Muscle layer of duodenum (tissue), 2 donors: Measurements from ENCODE around the gene SHISA9.
"Not testable (repeated sequence)": the region's sequence is repeated elsewhere in the genome, so short reads cannot be mapped to it uniquely, and the experiment has no call there.

ENCODE experiments used
- H3K27ac ChIP-seq: one replicate; pipeline ENCODE4 v1.7.0; 2013; ENCODE audit warnings: mild to moderate bottlenecking, low read length
- H3K27me3 ChIP-seq: one replicate; pipeline ENCODE4 v1.7.0; 2013; ENCODE audit warnings: low read depth, mild to moderate bottlenecking, control low read depth, low read length
- H3K36me3 ChIP-seq, 2 donors: one replicate each; pipeline ENCODE4 v1.7.0; 2013; ENCODE audit warnings: low read length in 2 of 2, control low read depth in 1 of 2, mild to moderate bottlenecking in 1 of 2; ENCODE audit not compliant: insufficient read depth in 2 of 2, control insufficient read depth in 1 of 2
- H3K4me1 ChIP-seq, 2 donors: one replicate each; pipeline ENCODE4 v1.7.0; 2013; ENCODE audit warnings: low read length in 2 of 2, mild to moderate bottlenecking in 2 of 2, control low read depth in 1 of 2, moderate library complexity in 1 of 2; ENCODE audit not compliant: insufficient read depth in 2 of 2, control insufficient read depth in 1 of 2
- H3K4me3 ChIP-seq, 2 donors: one replicate each; pipeline ENCODE4 v1.7.0; 2013; ENCODE audit warnings: low read length in 2 of 2, low read depth in 1 of 2, mild to moderate bottlenecking in 1 of 2
- H3K9me3 ChIP-seq, 2 donors: one replicate each; pipeline ENCODE4 v1.7.0; 2013; ENCODE audit warnings: low read length in 2 of 2, control low read depth in 1 of 2, mild to moderate bottlenecking in 1 of 2; ENCODE audit not compliant: control insufficient read depth in 1 of 2
- donor health status: healthy.

Gene SHISA9

GRCh38 chr16:12920739-12921138 lies 19.3 kb downstream of the SHISA9 start:
- no peaks in the 10 kb centered on the region for H3K4me1 ChIP-seq
- no peak overlapping the region for H3K4me3 ChIP-seq
- no peaks in the 10 kb centered on the region for H3K27me3 ChIP-seq
- no peak overlapping the region for H3K27ac ChIP-seq
- no peaks in the 10 kb centered on the region for H3K36me3 ChIP-seq
- H3K9me3 ChIP-seq = no peaks in the 10 kb centered on the region

DNA sequence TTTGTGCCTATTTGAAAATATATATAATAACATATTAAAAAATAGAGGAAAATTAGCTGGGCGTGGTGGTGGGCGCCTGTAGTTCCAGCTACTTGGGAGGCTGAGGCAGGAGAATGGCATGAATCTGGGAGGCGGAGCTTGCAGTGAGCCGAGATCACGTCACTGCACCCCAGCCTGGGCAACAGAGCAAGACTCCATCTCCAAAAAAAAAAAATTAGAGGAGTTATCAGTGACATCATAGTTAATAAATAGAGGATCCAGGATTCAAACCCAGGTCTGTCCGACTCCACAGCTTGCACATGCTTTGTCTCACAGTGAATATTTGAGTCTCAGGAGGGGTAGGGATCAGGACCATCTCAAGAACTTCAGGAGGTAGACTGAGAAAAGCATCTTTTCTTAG lies 22.2 kb downstream of the SHISA9 start:
- H3K4me3 ChIP-seq, H3K27me3 ChIP-seq, H3K4me1 ChIP-seq, H3K9me3 ChIP-seq, H3K27ac ChIP-seq, H3K36me3 ChIP-seq: not testable (repeated sequence)

GRCh38 chr16:12925026-12925800 lies 23.8 kb downstream of the SHISA9 start:
- Histone ChIP-seq H3K27ac (no peak overlapping the region), H3K9me3 (no peaks in the 10 kb centered on the region), H3K4me3 (no peak overlapping the region), H3K4me1 (no peaks in the 10 kb centered on the region), H3K27me3 (no peaks in the 10 kb centered on the region), H3K36me3 (no peaks in the 10 kb centered on the region)

GRCh38 chr16:12927591-12927990 lies 26.2 kb downstream of the SHISA9 start:
- Histone ChIP-seq H3K27me3 (no peaks in the 10 kb centered on the region), H3K36me3 (no peaks in the 10 kb centered on the region), H3K4me1 (no peaks in the 10 kb centered on the region), H3K27ac (no peak overlapping the region), H3K9me3 (no peaks in the 10 kb centered on the region), H3K4me3 (no peak overlapping the region)

DNA sequence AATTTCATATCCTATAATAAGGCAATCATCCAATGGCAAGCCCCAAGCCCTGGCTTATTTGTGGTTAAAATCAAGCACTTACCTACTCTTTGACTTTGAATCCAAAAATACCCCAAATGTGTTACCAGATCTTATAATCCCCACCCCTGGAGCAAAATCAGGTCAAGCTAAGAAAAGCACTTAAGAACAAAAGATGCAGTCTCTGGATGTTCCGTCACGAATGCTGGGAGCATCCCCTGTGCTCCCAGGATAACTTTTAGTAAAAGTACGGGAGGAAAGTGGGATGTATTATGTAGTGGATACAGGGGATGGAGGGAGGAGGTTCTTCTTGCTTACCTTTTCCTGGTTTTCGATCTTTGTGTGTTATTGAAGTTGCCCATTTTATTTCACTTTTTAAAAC lies 29.5 kb downstream of the SHISA9 start:
- H3K27ac ChIP-seq = no peak overlapping the region
- H3K4me3 ChIP-seq = no peak overlapping the region
- no peaks in the 10 kb centered on the region for H3K4me1 ChIP-seq
- H3K9me3 ChIP-seq = no peaks in the 10 kb centered on the region
- H3K36me3 ChIP-seq = no peaks in the 10 kb centered on the region
- H3K27me3 ChIP-seq = no peaks in the 10 kb centered on the region

GRCh38 chr16:12936391-12936790 lies 35.0 kb downstream of the SHISA9 start:
- H3K36me3 ChIP-seq = no peaks in the 10 kb centered on the region
- H3K9me3 ChIP-seq = no peaks in the 10 kb centered on the region
- no peaks in the 10 kb centered on the region for H3K4me1 ChIP-seq
- H3K27me3 ChIP-seq = no peaks in the 10 kb centered on the region
- no peak overlapping the region for H3K27ac ChIP-seq
- no peak overlapping the region for H3K4me3 ChIP-seq

DNA sequence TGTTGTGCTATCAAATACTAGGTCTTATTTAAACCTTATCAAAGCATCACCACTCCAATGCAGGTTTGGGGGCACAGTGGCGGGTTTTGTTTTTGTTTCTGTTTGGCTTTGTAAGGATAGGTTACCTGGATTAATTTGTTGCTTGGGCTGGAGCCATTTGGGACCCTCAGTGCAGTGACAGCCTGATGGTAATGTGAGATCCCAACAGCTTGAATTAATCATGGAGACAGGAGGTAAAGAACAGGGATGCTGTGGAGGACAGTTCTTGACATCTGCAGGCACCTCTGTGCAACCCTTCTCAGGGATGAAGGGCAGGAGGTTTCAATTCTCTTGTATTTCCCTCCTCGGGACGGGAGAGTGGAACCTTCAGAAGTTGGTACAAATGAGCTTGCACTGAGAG lies 40.5 kb downstream of the SHISA9 start:
- peaks cover 0 to 4% of the 10 kb centered on the region in 2 donors for H3K9me3 ChIP-seq

DNA sequence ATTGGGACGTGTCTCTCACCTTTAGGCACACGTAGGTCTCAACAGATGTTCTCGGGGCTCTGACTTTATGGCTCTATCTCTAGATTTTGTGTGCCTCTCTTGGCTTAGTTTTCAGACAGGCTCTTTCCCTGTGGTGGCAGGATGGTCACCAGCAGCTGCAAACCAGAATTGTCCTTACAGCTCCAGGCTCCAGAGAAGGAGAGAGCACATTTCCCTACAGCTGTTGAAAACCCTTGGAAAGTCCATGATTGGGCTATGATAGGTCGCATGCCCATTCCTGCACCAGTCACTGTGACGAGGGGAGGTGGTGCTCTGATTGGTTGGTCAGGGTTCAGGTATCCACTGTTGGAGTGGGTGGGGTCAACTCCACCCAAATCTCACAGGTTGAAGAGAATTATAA lies 41.5 kb downstream of the SHISA9 start:
- peaks cover 0 to 4% of the 10 kb centered on the region in 2 donors for H3K9me3 ChIP-seq
- no peaks in the 10 kb centered on the region for H3K4me1 ChIP-seq
- H3K36me3 ChIP-seq = no peaks in the 10 kb centered on the region

More for the DNA sequence above, 40.5 kb downstream of the SHISA9 start:
- Histone ChIP-seq H3K4me1 (no peaks in the 10 kb centered on the region), H3K4me3 (no peak overlapping the region), H3K36me3 (no peaks in the 10 kb centered on the region), H3K27me3 (no peaks in the 10 kb centered on the region), H3K27ac (no peak overlapping the region)

DNA sequence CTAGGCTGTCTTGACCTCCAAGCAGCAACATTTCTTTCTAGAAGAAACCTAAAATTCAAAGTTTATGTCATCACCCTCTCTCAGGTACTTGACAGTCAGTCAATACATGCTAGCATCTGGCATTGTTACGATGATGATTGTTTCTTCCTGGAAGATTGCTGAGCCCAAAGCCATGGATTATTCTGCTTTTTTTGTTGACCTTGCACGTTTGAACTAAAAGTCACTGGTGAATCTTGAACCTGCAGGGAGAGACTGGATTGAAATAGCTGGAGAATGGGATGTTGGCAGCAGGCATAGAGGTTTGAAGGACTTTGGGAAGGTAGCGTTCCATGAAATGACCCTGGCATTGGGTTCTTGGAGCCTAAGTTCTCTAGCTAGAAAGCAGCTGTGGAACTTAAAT lies 42.9 kb downstream of the SHISA9 start:
- no peak overlapping the region for H3K4me3 ChIP-seq
- H3K4me1 ChIP-seq = no peaks in the 10 kb centered on the region
- peaks cover 0 to 4% of the 10 kb centered on the region in 2 donors for H3K9me3 ChIP-seq
- H3K36me3 ChIP-seq = no peaks in the 10 kb centered on the region
- H3K27me3 ChIP-seq = no peaks in the 10 kb centered on the region
- H3K27ac ChIP-seq = no peak overlapping the region

More for the DNA sequence above, 41.5 kb downstream of the SHISA9 start:
- Histone ChIP-seq H3K4me3 (no peak overlapping the region), H3K27ac (no peak overlapping the region), H3K27me3 (no peaks in the 10 kb centered on the region)

- no peak overlapping the region for H3K4me3 ChIP-seq
- no peaks in the 10 kb centered on the region for H3K27me3 ChIP-seq
- no peaks in the 10 kb centered on the region for H3K4me1 ChIP-seq
- H3K27ac ChIP-seq = no peak overlapping the region
- H3K36me3 ChIP-seq = no peaks in the 10 kb centered on the region
- H3K9me3 ChIP-seq = peaks cover 0 to 6% of the 10 kb centered on the region in 2 donors
Observed at GRCh38 chr16:12951392-12951791, 50.0 kb downstream of the SHISA9 start.

DNA sequence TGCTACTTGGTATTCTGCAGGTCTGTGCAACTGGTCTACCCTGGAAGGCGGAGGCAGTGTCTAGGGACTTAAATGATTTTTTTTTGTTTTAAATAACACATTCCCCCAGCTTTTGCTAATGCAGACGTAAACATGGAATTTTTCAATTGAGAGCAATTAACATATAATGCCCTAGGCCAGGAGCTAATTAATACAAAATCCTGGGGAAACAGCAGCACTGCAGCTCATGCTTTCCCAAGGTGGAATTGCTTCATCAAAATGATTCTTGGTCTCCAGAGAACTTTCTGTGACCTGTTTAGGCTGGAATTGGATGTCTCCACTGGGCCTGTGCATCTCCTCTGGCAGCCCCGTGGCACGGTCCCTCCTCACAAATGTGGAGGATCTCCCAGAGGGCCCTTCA lies 50.6 kb downstream of the SHISA9 start:
- Histone ChIP-seq H3K4me1 (no peaks in the 10 kb centered on the region), H3K27me3 (no peaks in the 10 kb centered on the region), H3K4me3 (no peak overlapping the region), H3K27ac (no peak overlapping the region), H3K36me3 (no peaks in the 10 kb centered on the region), H3K9me3 (peaks cover 0 to 3% of the 10 kb centered on the region in 2 donors)

DNA sequence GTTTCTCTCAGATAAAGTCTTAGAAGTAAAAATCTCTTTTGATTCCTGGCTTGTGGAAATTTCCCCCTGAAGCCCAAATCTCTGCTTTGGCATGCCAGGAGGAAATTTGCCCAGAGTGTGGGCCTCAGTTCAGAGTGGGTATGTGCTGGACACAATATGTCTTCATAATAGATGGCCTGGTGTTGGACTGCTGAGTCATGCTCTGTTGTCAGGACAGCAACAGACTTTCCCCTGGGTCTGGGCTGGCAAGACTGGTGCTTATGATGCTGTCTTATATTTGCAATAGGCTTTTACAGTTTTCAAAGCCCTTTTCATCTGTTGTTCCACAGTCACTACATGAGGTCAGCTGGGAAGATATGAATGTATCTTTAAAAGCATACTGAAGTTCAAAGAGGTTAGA lies 57.0 kb downstream of the SHISA9 start:
- Histone ChIP-seq H3K9me3 (peaks cover 0 to 12% of the 10 kb centered on the region in 2 donors), H3K36me3 (no peaks in the 10 kb centered on the region), H3K27ac (no peak overlapping the region), H3K4me3 (no peak overlapping the region), H3K4me1 (no peaks in the 10 kb centered on the region), H3K27me3 (no peaks in the 10 kb centered on the region)
